ENCODE data around the gene RALGAPB.
"Not testable (repeated sequence)": the region's sequence is repeated elsewhere in the genome, so short reads cannot be mapped to it uniquely, and the experiment has no call there.

RALGAPB gene

DNA sequence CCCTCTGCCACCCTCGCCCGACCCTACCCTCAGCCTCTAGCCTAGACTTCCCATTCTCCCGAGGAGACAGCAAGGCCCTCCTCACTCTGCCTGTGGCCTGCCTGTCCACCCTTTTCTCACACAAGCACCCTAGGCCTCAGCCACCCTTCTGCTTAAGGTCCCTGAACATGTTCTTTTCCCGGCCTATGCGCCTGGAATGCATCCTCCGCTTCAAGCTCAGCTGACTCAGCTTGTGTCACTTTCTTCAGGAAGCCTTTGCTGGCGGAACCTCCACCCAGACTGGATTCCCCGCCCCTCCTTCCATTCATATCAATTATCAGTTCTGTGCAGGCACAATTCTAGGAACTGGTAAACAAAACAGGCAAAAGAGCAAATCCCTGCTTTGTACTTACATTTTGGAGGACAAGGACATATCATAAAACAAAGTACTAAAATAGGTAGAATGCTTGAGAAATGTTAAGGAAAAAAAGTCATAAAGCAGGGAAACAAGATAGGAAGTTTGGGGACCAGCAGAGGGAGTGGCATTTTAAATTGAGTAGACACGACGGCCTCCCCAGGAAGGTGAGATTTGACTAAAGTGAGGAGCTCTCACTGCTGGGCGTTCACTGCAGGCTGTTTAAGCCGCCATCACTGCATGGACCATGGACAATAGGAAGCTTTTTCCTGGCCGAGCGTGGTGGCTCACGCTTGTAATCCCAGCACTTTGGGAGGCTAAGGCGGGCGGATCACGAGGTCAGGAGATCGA lies 19.6 kb upstream of the RALGAPB start:
- Histone ChIP-seq H3K4me1 (ENCODE audit: control insufficient read depth, insufficient read depth, low read length) (no peaks in the 10 kb centered on the region), H3K36me3 (ENCODE audit: control insufficient read depth, insufficient read depth, low read length) (peaks cover 14% of the 10 kb centered on the region), H3K27ac (ENCODE audit: low read depth, low read length) (no peak overlapping the region), H3K4me3 (ENCODE audit: low read length) (no peak overlapping the region), H3K27me3 (ENCODE audit: control insufficient read depth, insufficient read depth, low read length) (no peaks in the 10 kb centered on the region), H3K9ac (ENCODE audit: low read length) (no peak overlapping the region)

DNA sequence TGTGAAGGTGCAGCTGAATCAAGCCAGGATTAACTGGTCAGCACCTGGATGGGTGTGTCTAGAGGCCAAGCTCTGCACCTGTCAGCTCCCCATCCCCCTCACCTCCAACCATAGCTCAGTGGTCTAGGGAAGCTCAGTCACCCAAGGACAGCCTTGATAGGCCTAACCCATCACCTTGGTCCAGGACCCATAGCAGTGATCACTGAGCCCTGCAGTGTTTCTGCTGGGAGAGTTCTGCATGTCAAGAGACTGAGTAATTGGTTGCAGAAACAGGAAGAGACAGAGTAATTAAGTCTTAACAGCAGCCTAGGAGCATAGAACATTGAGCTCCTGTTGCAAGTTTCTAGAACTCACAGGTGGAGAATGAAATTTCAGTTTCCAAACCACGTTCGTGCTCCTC lies 18.7 kb upstream of the RALGAPB start:
- no peak overlapping the region for H3K9ac ChIP-seq (ENCODE audit: low read length)
- H3K36me3 ChIP-seq (ENCODE audit: control insufficient read depth, insufficient read depth, low read length): peaks cover 14% of the 10 kb centered on the region
- H3K4me3 ChIP-seq (ENCODE audit: low read length): no peak overlapping the region
- H3K4me1 ChIP-seq (ENCODE audit: control insufficient read depth, insufficient read depth, low read length): no peaks in the 10 kb centered on the region
- H3K27me3 ChIP-seq (ENCODE audit: control insufficient read depth, insufficient read depth, low read length): no peaks in the 10 kb centered on the region
- no peak overlapping the region for H3K27ac ChIP-seq (ENCODE audit: low read depth, low read length)

DNA sequence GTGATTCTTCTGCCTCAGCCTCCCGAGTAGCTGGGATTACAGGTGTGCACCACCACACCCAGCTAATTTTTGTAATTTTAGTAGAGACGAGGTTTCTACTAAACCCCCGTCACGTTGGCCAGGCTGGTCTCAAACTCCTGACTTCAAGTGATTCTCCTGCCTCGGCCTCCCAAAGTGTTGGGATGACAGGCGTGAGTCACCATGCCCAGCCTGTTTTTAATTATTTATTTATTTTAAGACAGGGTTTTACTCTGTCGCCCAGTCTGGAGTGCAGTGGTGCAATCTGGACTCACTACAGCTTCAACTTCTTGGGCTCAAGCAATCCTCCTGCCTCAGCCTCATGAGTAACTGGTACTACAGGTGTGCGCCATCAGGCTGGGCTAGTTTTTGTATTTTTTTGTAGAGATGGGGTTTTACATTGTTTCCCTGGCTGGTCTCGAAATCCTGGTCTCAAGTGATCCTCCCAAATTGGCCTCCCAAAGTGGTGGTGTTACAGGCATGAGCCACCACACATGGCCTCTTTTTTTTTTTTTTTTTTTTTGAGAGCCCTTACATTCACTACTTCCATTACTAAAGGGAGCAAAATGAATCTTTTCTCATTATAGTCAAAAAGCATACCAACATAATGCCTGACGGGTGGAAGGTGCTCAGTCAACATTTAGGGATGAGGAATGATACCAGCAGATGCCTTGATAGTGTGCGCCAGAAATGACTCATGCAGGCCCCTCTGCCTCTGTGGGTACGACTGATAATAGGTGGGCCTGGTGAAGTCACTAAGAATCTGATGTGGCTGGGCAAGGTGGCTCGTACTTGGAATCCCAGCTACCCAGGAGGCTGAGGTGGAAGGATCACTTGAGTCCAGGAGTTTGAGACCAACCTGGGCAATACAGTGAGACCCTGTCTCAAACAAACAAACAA lies 17.8 kb upstream of the RALGAPB start:
- H3K27me3 ChIP-seq (ENCODE audit: control insufficient read depth, insufficient read depth, low read length): no peaks in the 10 kb centered on the region
- H3K4me1 ChIP-seq (ENCODE audit: control insufficient read depth, insufficient read depth, low read length): no peaks in the 10 kb centered on the region
- H3K4me3 ChIP-seq (ENCODE audit: low read length): no peak overlapping the region
- H3K27ac ChIP-seq (ENCODE audit: low read depth, low read length): no peak overlapping the region
- peaks cover 8% of the 10 kb centered on the region for H3K36me3 ChIP-seq (ENCODE audit: control insufficient read depth, insufficient read depth, low read length)
- H3K9ac ChIP-seq (ENCODE audit: low read length): no peak overlapping the region

- Histone ChIP-seq H3K9ac (ENCODE audit: low read length) (no peak overlapping the region), H3K27ac (ENCODE audit: low read depth, low read length) (no peak overlapping the region), H3K36me3 (ENCODE audit: control insufficient read depth, insufficient read depth, low read length) (no peaks in the 10 kb centered on the region), H3K4me1 (ENCODE audit: control insufficient read depth, insufficient read depth, low read length) (no peaks in the 10 kb centered on the region), H3K27me3 (ENCODE audit: control insufficient read depth, insufficient read depth, low read length) (no peaks in the 10 kb centered on the region), H3K4me3 (ENCODE audit: low read length) (no peak overlapping the region)
Observed at GRCh38 chr20:38458314-38458713, 14.3 kb upstream of the RALGAPB start.

DNA sequence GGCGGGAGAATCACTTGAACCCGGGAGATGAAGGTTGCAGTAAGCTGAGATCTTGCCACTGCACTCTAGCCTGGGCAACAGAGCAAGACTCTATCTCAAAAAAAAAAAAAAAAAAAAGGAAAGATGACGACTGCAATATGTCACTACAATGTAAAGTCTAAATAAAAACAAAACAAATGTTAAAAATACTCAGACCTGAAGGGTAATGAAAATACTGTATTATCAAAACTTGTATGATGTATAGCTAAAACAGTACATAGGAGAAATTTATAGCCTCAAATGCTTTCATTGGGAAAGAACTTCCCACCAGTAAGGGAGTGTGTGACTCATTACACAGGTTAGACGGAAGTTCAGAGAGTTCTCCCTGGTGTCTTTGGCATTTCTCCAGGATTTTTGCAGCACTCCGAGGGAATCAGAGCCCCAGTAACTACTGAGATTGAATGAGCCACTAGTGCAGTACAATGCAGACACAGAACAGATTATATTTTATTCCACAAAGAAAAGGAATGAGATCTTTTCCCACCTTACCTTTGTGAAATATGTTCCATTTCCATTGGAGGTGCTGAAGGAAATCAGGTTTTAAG lies 12.5 kb upstream of the RALGAPB start:
- Histone ChIP-seq H3K9ac (ENCODE audit: low read length) (no peak overlapping the region), H3K36me3 (ENCODE audit: control insufficient read depth, insufficient read depth, low read length) (no peaks in the 10 kb centered on the region), H3K27ac (ENCODE audit: low read depth, low read length) (no peak overlapping the region), H3K27me3 (ENCODE audit: control insufficient read depth, insufficient read depth, low read length) (no peaks in the 10 kb centered on the region), H3K4me3 (ENCODE audit: low read length) (no peak overlapping the region), H3K4me1 (ENCODE audit: control insufficient read depth, insufficient read depth, low read length) (no peaks in the 10 kb centered on the region)

DNA sequence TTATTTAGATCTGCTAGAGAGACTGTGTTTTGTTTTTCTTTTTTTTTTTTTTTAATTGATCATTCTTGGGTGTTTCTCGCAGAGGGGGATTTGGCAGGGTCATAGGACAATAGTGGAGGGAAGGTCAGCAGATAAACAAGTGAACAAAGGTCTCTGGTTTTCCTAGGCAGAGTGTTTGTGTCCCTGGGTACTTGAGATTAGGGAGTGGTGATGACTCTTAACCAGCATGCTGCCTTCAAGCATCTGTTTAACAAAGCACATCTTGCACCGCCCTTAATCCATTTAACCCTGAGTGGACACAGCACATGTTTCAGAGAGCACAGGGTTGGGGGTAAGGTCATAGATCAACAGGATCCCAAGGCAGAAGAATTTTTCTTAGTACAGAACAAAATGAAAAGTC lies 12.0 kb upstream of the RALGAPB start:
- H3K9ac ChIP-seq (ENCODE audit: low read length); H3K4me3 ChIP-seq (ENCODE audit: low read length); H3K36me3 ChIP-seq (ENCODE audit: control insufficient read depth, insufficient read depth, low read length); H3K27ac ChIP-seq (ENCODE audit: low read depth, low read length); H3K27me3 ChIP-seq (ENCODE audit: control insufficient read depth, insufficient read depth, low read length); H3K4me1 ChIP-seq (ENCODE audit: control insufficient read depth, insufficient read depth, low read length): not testable (repeated sequence)

DNA sequence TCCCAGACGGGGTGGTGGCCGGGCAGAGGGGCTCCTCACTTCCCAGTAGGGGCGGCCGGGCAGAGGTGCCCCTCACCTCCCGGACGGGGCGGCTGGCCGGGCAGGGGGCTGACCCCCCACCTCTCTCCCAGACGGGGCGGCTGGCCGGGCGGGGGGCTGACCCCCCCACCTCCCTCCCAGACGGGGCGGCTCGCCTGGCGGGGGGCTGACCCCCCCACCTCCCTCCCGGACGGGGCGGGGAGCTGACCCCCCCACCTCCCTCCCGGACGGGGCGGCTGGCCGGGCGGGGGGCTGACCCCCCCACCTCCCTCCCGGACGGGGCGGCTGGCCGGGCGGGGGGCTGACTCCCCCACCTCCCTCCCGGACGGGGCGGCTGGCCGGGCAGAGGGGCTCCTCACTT lies 11.5 kb upstream of the RALGAPB start:
- H3K27ac ChIP-seq (ENCODE audit: low read depth, low read length); H3K9ac ChIP-seq (ENCODE audit: low read length); H3K4me1 ChIP-seq (ENCODE audit: control insufficient read depth, insufficient read depth, low read length); H3K36me3 ChIP-seq (ENCODE audit: control insufficient read depth, insufficient read depth, low read length); H3K27me3 ChIP-seq (ENCODE audit: control insufficient read depth, insufficient read depth, low read length); H3K4me3 ChIP-seq (ENCODE audit: low read length): not testable (repeated sequence)

DNA sequence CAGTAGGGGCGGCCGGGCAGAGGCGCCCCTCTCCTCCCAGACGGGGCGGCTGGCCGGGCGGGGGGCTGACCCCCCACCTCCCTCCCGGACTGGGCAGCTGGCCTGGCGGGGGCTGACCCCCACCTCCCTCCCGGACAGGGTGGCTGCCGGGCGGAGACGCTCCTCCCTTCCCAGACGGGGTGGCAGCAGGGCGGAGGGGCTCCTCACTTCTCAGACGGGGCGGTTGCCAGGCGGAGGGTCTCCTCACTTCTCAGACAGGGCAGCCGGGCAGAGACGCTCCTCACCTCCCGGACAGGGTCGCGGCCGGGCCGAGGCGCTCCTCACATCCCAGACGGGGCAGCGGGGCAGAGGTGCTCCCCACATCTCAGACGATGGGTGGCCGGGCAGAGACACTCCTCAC lies 11.1 kb upstream of the RALGAPB start:
- not testable (repeated sequence) for H3K9ac ChIP-seq (ENCODE audit: low read length); H3K4me1 ChIP-seq (ENCODE audit: control insufficient read depth, insufficient read depth, low read length); H3K27me3 ChIP-seq (ENCODE audit: control insufficient read depth, insufficient read depth, low read length); H3K36me3 ChIP-seq (ENCODE audit: control insufficient read depth, insufficient read depth, low read length); H3K27ac ChIP-seq (ENCODE audit: low read depth, low read length); H3K4me3 ChIP-seq (ENCODE audit: low read length)

- Histone ChIP-seq H3K27ac (ENCODE audit: low read depth, low read length) (no peak overlapping the region), H3K4me1 (ENCODE audit: control insufficient read depth, insufficient read depth, low read length) (no peaks in the 10 kb centered on the region), H3K36me3 (ENCODE audit: control insufficient read depth, insufficient read depth, low read length) (no peaks in the 10 kb centered on the region), H3K27me3 (ENCODE audit: control insufficient read depth, insufficient read depth, low read length) (no peaks in the 10 kb centered on the region), H3K4me3 (ENCODE audit: low read length) (no peak overlapping the region), H3K9ac (ENCODE audit: low read length) (no peak overlapping the region)
Observed at GRCh38 chr20:38466171-38466570, 6.5 kb upstream of the RALGAPB start.

GRCh38 chr20:38466983-38467382 lies 5.7 kb upstream of the RALGAPB start:
- Histone ChIP-seq H3K27me3 (ENCODE audit: control insufficient read depth, insufficient read depth, low read length) (no peaks in the 10 kb centered on the region), H3K4me3 (ENCODE audit: low read length) (no peak overlapping the region), H3K4me1 (ENCODE audit: control insufficient read depth, insufficient read depth, low read length) (peaks cover under 1% of the 10 kb centered on the region), H3K9ac (ENCODE audit: low read length) (no peak overlapping the region), H3K36me3 (ENCODE audit: control insufficient read depth, insufficient read depth, low read length) (no peaks in the 10 kb centered on the region), H3K27ac (ENCODE audit: low read depth, low read length) (no peak overlapping the region)

GRCh38 chr20:38471245-38471644 lies 1.4 kb upstream of the RALGAPB start:
- H3K4me3 ChIP-seq (ENCODE audit: low read length): no peak overlapping the region
- peaks cover 11% of the 10 kb centered on the region for H3K4me1 ChIP-seq (ENCODE audit: control insufficient read depth, insufficient read depth, low read length)
- no peak overlapping the region for H3K9ac ChIP-seq (ENCODE audit: low read length)
- H3K36me3 ChIP-seq (ENCODE audit: control insufficient read depth, insufficient read depth, low read length): no peaks in the 10 kb centered on the region
- no peak overlapping the region for H3K27ac ChIP-seq (ENCODE audit: low read depth, low read length)
- no peaks in the 10 kb centered on the region for H3K27me3 ChIP-seq (ENCODE audit: control insufficient read depth, insufficient read depth, low read length)

GRCh38 chr20:38471987-38472512 lies 593 bp upstream of the RALGAPB start:
- Histone ChIP-seq H3K27ac (ENCODE audit: low read depth, low read length) (peak overlapping the region; percentile 78), H3K27me3 (ENCODE audit: control insufficient read depth, insufficient read depth, low read length) (no peaks in the 10 kb centered on the region), H3K4me3 (ENCODE audit: low read length) (peak overlapping the region; percentile 96), H3K4me1 (ENCODE audit: control insufficient read depth, insufficient read depth, low read length) (peaks cover 11% of the 10 kb centered on the region), H3K9ac (ENCODE audit: low read length) (peak overlapping the region; percentile 69), H3K36me3 (ENCODE audit: control insufficient read depth, insufficient read depth, low read length) (no peaks in the 10 kb centered on the region)
